Measurements from ENCODE around the gene CD58.

The CD58 gene

GRCh38 chr1:116580446-116581322 lies 9.9 kb upstream of the CD58 start:
- H3K27me3 ChIP-seq (ENCODE audit: insufficient read depth, poor library complexity, severe bottlenecking), result no peaks in the 10 kb centered on the region
- TF ChIP-seq CTCF (IDR thresholded peaks at IDR 0.05; ENCODE audit: poor library complexity, severe bottlenecking), result no peak
- H3K4me1 ChIP-seq (ENCODE audit: insufficient read depth, poor library complexity, severe bottlenecking), result no peaks in the 10 kb centered on the region
- H3K36me3 ChIP-seq (ENCODE audit: low read depth), result no peaks in the 10 kb centered on the region
- H3K27ac ChIP-seq (ENCODE audit: poor library complexity, severe bottlenecking), result no peak overlapping the region
- DNase-seq (ENCODE audit: low spot score) (no peak), ATAC-seq (ENCODE audit: low read depth) (no peak)
- H3K9me3 ChIP-seq (ENCODE audit: severe bottlenecking), result no peaks in the 10 kb centered on the region
- no peak overlapping the region for H3K4me3 ChIP-seq (ENCODE audit: severe bottlenecking)

DNA sequence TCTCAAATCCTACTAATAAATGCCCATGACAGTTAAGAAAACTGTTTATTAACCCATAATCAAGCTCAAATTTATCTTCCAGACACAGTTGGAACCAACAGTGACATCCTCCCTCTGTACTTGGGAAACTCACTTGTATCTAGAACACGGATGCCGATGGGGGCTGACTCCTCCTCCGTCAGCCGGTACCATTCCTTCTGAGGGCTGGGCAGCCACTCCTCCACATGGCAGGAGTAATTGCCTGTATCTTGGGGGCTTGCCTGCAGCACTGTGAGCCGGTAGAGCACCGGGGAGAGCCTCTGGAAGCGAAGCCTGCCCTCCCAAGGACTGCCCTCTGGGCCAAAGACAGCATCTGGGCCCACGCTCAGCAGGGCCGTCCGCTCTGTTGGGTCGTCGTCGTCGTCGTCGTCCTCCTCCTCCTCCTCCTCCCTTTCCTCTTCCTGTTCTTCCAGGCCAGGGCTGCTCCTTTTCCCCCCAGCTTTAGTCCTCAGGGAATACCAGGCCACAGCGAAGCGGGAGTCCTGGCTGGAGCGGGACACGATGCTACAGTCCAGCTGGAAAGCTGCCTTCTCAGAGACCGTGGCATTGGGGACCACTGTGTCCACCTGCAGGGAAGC lies 8.5 kb upstream of the CD58 start:
- no peak for ATAC-seq (ENCODE audit: low read depth)
- Histone ChIP-seq H3K27me3 (ENCODE audit: insufficient read depth, poor library complexity, severe bottlenecking) (no peaks in the 10 kb centered on the region), H3K36me3 (ENCODE audit: low read depth) (no peaks in the 10 kb centered on the region), H3K9me3 (ENCODE audit: severe bottlenecking) (no peaks in the 10 kb centered on the region), H3K4me3 (ENCODE audit: severe bottlenecking) (no peak overlapping the region), H3K4me1 (ENCODE audit: insufficient read depth, poor library complexity, severe bottlenecking) (no peaks in the 10 kb centered on the region), H3K27ac (ENCODE audit: poor library complexity, severe bottlenecking) (no peak overlapping the region)
- no peak for TF ChIP-seq CTCF (IDR thresholded peaks at IDR 0.05; ENCODE audit: poor library complexity, severe bottlenecking)
- no peak for DNase-seq (ENCODE audit: low spot score)

DNA sequence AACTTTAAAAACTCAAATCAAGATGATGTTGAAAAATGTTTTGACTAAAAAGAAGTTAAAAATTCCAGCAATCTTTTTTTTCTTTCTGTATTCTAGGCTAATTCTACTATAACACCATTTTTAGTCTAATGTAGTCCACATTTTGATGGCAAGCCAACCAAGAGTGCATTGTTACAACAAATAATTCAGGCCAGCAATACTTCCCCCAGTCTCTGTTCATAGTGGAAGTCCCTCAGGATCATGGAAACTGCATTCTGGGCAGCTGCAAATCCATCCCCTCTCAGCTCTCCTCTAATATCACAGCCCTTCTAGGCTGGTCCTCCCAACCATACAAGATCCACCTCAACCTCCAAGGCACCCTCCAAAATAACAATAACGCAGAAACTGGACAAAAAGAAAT lies 7.8 kb upstream of the CD58 start:
- ATAC-seq (ENCODE audit: low read depth), result no peak
- Histone ChIP-seq H3K36me3 (ENCODE audit: low read depth) (no peaks in the 10 kb centered on the region), H3K9me3 (ENCODE audit: severe bottlenecking) (no peaks in the 10 kb centered on the region), H3K4me1 (ENCODE audit: insufficient read depth, poor library complexity, severe bottlenecking) (no peaks in the 10 kb centered on the region), H3K27ac (ENCODE audit: poor library complexity, severe bottlenecking) (no peak overlapping the region), H3K27me3 (ENCODE audit: insufficient read depth, poor library complexity, severe bottlenecking) (no peaks in the 10 kb centered on the region), H3K4me3 (ENCODE audit: severe bottlenecking) (no peak overlapping the region)
- no peak for TF ChIP-seq CTCF (IDR thresholded peaks at IDR 0.05; ENCODE audit: poor library complexity, severe bottlenecking)
- DNase-seq (ENCODE audit: low spot score), result no peak

DNA sequence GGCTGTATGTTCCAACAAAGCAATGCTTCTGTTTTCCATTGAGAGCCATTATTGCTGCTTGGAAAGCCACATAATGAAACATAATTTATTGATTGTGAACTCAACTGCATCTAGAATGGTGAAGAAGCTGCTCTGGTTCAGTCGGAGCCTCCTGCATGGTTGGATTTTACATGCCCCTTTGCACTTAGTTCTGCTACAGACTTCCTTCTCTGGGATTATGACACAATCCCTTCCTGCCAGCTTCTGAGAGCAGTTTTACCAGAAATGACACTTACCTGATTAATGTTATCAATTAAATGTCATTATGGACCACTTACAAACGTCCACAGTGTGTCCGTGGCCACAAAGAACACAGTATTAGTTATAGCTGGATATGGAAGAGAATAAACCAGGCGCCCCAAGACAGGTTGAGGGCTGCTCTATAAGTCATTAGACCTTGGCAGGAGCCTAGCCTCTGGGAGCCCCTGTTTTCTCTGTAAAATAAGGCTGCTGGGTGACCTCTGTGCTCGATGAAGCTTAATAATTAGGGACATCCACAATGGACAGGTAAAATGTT lies 7.0 kb upstream of the CD58 start:
- ATAC-seq (ENCODE audit: low read depth) (no peak), DNase-seq (ENCODE audit: low spot score) (no peak)
- no peak overlapping the region for H3K27ac ChIP-seq (ENCODE audit: poor library complexity, severe bottlenecking)
- H3K36me3 ChIP-seq (ENCODE audit: low read depth), result no peaks in the 10 kb centered on the region
- no peaks in the 10 kb centered on the region for H3K9me3 ChIP-seq (ENCODE audit: severe bottlenecking)
- no peaks in the 10 kb centered on the region for H3K27me3 ChIP-seq (ENCODE audit: insufficient read depth, poor library complexity, severe bottlenecking)
- H3K4me1 ChIP-seq (ENCODE audit: insufficient read depth, poor library complexity, severe bottlenecking), result no peaks in the 10 kb centered on the region
- no peak overlapping the region for H3K4me3 ChIP-seq (ENCODE audit: severe bottlenecking)
- TF ChIP-seq CTCF (IDR thresholded peaks at IDR 0.05; ENCODE audit: poor library complexity, severe bottlenecking), result no peak

Measured in RWPE2 (cell line).